GM21367 (cell line): Measurements from ENCODE around the gene PARP11.

Experiments
- ATAC-seq: cut with Tn5 transposase; IDR thresholded peaks from one replicate; pipeline ENCODE4 v1.9.1; 2021; ENCODE audit not compliant: unreplicated experiment

PARP11 gene

GRCh38 chr12:3775385-3776035 is 97.7 kb downstream of the PARP11 start:
- ATAC-seq, result no peak

GRCh38 chr12:3772380-3772779 is 100.8 kb downstream of the PARP11 start:
- no peak for ATAC-seq

GRCh38 chr12:3771853-3772252 is 101.3 kb downstream of the PARP11 start:
- no peak for ATAC-seq

- ATAC-seq, result no peak
Observed at GRCh38 chr12:3770891-3771290, 102.3 kb downstream of the PARP11 start.

GRCh38 chr12:3768911-3769447 is 104.2 kb downstream of the PARP11 start:
- ATAC-seq, result no peak

GRCh38 chr12:3761116-3761735 is 112.0 kb downstream of the PARP11 start:
- ATAC-seq, result no peak

GRCh38 chr12:3759878-3760277 is 113.3 kb downstream of the PARP11 start:
- no peak for ATAC-seq
